Spleen (tissue), 7 donors: Measurements from ENCODE around the gene SRPK3.

Source experiments
- CTCF ChIP-seq, 11 experiments: fragments of 200-600 bp in 7 of 11; fragments of 450-650 bp in 4 of 11; sonication (generic) in 4 of 11; IDR thresholded peaks in 8 of 11; conservative IDR thresholded peaks in 3 of 11; 1 replicate in 7 of 11; 2 replicates in 4 of 11; pipeline versions ENCODE4 v1.4.0 to v1.8.0; 2016 to 2021; ENCODE audit warnings: antibody characterized with exemption in 11 of 11, inconsistent platforms in 4 of 11, mild to moderate bottlenecking in 1 of 11
- POLR2A ChIP-seq, 3 donors: fragments of 450-650 bp; IDR thresholded peaks; one replicate each; pipeline ENCODE4 v1.5.1; 2017; ENCODE audit warnings: antibody characterized with exemption in 3 of 3, mild to moderate bottlenecking in 1 of 3
- POLR2AphosphoS5 ChIP-seq, 3 donors: sonication (generic); formaldehyde crosslinking; IDR thresholded peaks; one replicate each; pipeline ENCODE4 v1.5.1; 2017; ENCODE audit warnings: antibody characterized with exemption in 3 of 3
- donor health status: DM: no; HTN: no; CAD: no; lungs with moderate emphysema.
- donor health status: DM: no; HTN: no; CAD: no.
- donor health status: DM: no; HTN: no; CAD: no.

DNA sequence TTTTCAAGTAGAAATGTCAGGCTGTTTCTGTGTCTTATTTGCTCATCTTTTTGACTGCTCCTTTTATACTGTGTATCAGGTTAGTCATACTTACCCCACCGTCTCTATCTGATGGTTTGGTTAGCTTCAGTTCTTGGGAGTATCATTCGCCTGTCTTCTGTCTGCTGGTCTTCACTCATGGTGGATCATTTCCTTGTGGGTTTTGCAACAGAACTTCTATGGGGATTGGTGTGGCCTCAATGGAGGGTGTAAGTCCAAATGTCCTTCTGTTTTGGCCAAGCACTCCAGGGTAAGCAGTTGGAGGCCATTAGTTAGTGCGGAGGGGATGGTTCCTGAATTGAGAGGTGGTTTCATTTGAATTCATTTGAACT lies 49.0 kb upstream of the SRPK3 start:
- TF ChIP-seq CTCF (IDR thresholded peaks at IDR 0.05 in 8 of 11, conservative IDR thresholded peaks at IDR 0.05 in 3 of 11) (no peak), POLR2A (IDR thresholded peaks at IDR 0.05) (no peak), POLR2AphosphoS5 (IDR thresholded peaks at IDR 0.05) (no peak)
